Trophoblast cell (in vitro differentiated cells and primary cell): ENCODE data around the gene HS3ST5.

Source experiments
- DNase-seq, 2 donors: peaks; one replicate each; pipeline ENCODE4 v3.0.0-alpha.2; 2016
- H2AFZ ChIP-seq: 2 replicates; pipeline ENCODE4 v1.6.1; 2013; ENCODE audit warnings: low read length, moderate library complexity, mild to moderate bottlenecking; ENCODE audit not compliant: insufficient read depth, poor library complexity
- H2AK5ac ChIP-seq: 2 replicates; pipeline ENCODE4 v1.6.1; 2013; ENCODE audit warnings: mild to moderate bottlenecking, low read length
- H2BK120ac ChIP-seq: 2 replicates; pipeline ENCODE4 v1.6.1; 2013; ENCODE audit warnings: low read length, mild to moderate bottlenecking, moderate library complexity; ENCODE audit not compliant: insufficient read depth, poor library complexity
- H2BK12ac ChIP-seq: 2 replicates; pipeline ENCODE4 v1.6.1; 2013; ENCODE audit warnings: mild to moderate bottlenecking, low read length, moderate library complexity
- H2BK5ac ChIP-seq: 2 replicates; pipeline ENCODE4 v1.6.1; 2013; ENCODE audit warnings: low read length, low read depth, moderate library complexity, mild to moderate bottlenecking; ENCODE audit not compliant: poor library complexity
- H3K14ac ChIP-seq: 2 replicates; pipeline ENCODE4 v1.6.1; 2013; ENCODE audit warnings: mild to moderate bottlenecking, low read length
- H3K18ac ChIP-seq: 2 replicates; pipeline ENCODE4 v1.6.1; 2013; ENCODE audit warnings: mild to moderate bottlenecking, low read length
- H3K23ac ChIP-seq: 2 replicates; pipeline ENCODE4 v1.6.1; 2013; ENCODE audit warnings: low read length
- H3K27ac ChIP-seq: 2 replicates; pipeline ENCODE4 v1.5.1; 2013; ENCODE audit warnings: low read depth, mild to moderate bottlenecking, inconsistent platforms, low read length, moderate library complexity
- H3K27me3 ChIP-seq: 2 replicates; pipeline ENCODE4 v1.6.1; 2013; ENCODE audit warnings: inconsistent platforms, mild to moderate bottlenecking, low read length, moderate library complexity; ENCODE audit not compliant: insufficient read depth
- H3K36me3 ChIP-seq, 2 experiments: 1 replicate in 1 of 2; 2 replicates in 1 of 2; pipeline ENCODE4 v1.6.1; 2013; ENCODE audit warnings: low read length in 2 of 2, mild to moderate bottlenecking in 2 of 2, moderate library complexity in 1 of 2; ENCODE audit not compliant: insufficient read depth in 2 of 2, control insufficient read depth in 1 of 2
- H3K4ac ChIP-seq: 2 replicates; pipeline ENCODE4 v1.6.1; 2013; ENCODE audit warnings: low read depth, mild to moderate bottlenecking, low read length, moderate library complexity
- H3K4me1 ChIP-seq, 2 experiments: 1 replicate in 1 of 2; 2 replicates in 1 of 2; pipeline ENCODE4 v1.6.1; 2013; ENCODE audit warnings: low read length in 2 of 2, mild to moderate bottlenecking in 2 of 2, moderate library complexity in 1 of 2; ENCODE audit not compliant: insufficient read depth in 2 of 2, control insufficient read depth in 1 of 2
- H3K4me2 ChIP-seq: 2 replicates; pipeline ENCODE4 v1.6.1; 2013; ENCODE audit warnings: inconsistent platforms, mild to moderate bottlenecking, low read length, moderate library complexity
- H3K4me3 ChIP-seq: 2 replicates; pipeline ENCODE4 v1.5.1; 2013; ENCODE audit warnings: mild to moderate bottlenecking, low read depth, low read length, inconsistent platforms
- H3K79me1 ChIP-seq: one replicate; pipeline ENCODE4 v1.6.1; 2013; ENCODE audit warnings: low read length
- H3K79me2 ChIP-seq: 2 replicates; pipeline ENCODE4 v1.6.1; 2013; ENCODE audit warnings: low read length, mild to moderate bottlenecking; ENCODE audit not compliant: control insufficient read depth, insufficient read depth, poor library complexity
- H3K9ac ChIP-seq: 2 replicates; pipeline ENCODE4 v1.6.1; 2013; ENCODE audit warnings: mild to moderate bottlenecking, low read length
- H3K9me3 ChIP-seq: 2 replicates; pipeline ENCODE4 v1.6.1; 2013; ENCODE audit warnings: low read depth, mild to moderate bottlenecking, control low read depth, inconsistent platforms, low read length; ENCODE audit not compliant: insufficient read depth
- H4K12ac ChIP-seq: 2 replicates; pipeline ENCODE4 v1.6.1; 2013; ENCODE audit warnings: low read depth, mild to moderate bottlenecking, low read length, moderate library complexity
- H4K8ac ChIP-seq: 2 replicates; pipeline ENCODE4 v1.6.1; 2013; ENCODE audit warnings: low read depth, mild to moderate bottlenecking, low read length, moderate library complexity
- H4K91ac ChIP-seq: one replicate; pipeline ENCODE4 v1.6.1; 2013; ENCODE audit warnings: low read depth, mild to moderate bottlenecking, low read length, moderate library complexity
- WGBS: extraction: QIAGEN DNeasy Blood & Tissue Kit; methylation state at CpG from one replicate; pipeline ENCODE4 v1.1.7; 2013; ENCODE audit warnings: missing lambda C conversion rate; ENCODE audit not compliant: insufficient read length, insufficient coverage; ENCODE audit errors: extremely low coverage; 5-methylcytosine and 5-hydroxymethylcytosine counted together

The HS3ST5 gene

GRCh38 chr6:114053791-114054190 is 289.0 kb downstream of the HS3ST5 start:
- no peaks in the 10 kb centered on the region for H3K36me3 ChIP-seq
- H2BK5ac ChIP-seq: no peak overlapping the region
- no peak overlapping the region for H3K23ac ChIP-seq
- H4K91ac ChIP-seq: no peak overlapping the region
- H3K79me1 ChIP-seq: no peaks in the 10 kb centered on the region
- no peak overlapping the region for H2BK120ac ChIP-seq
- H2AK5ac ChIP-seq: no peak overlapping the region
- no peak overlapping the region for H3K27ac ChIP-seq
- no peak overlapping the region for H3K4me2 ChIP-seq
- no peak overlapping the region for H3K18ac ChIP-seq
- DNase-seq: no peak
- WGBS: no CpG with 5 or more reads among the region's 1 CpG
- no peak overlapping the region for H3K4me3 ChIP-seq
- H2BK12ac ChIP-seq: no peak overlapping the region
- H3K14ac ChIP-seq: no peak overlapping the region
- no peaks in the 10 kb centered on the region for H3K9me3 ChIP-seq
- no peak overlapping the region for H4K12ac ChIP-seq
- H3K4me1 ChIP-seq: peaks cover 4 to 12% of the 10 kb centered on the region in 2 experiments
- no peak overlapping the region for H2AFZ ChIP-seq
- H4K8ac ChIP-seq: no peak overlapping the region
- H3K9ac ChIP-seq: no peak overlapping the region
- no peak overlapping the region for H3K4ac ChIP-seq
- no peaks in the 10 kb centered on the region for H3K79me2 ChIP-seq
- H3K27me3 ChIP-seq: no peaks in the 10 kb centered on the region

GRCh38 chr6:114052141-114052540 is 290.7 kb downstream of the HS3ST5 start:
- no peak overlapping the region for H2BK5ac ChIP-seq
- H2AK5ac ChIP-seq: no peak overlapping the region
- no peak overlapping the region for H3K9ac ChIP-seq
- no peak overlapping the region for H3K4me3 ChIP-seq
- no peak overlapping the region for H3K18ac ChIP-seq
- H4K8ac ChIP-seq: no peak overlapping the region
- no CpG with 5 or more reads among the region's 3 CpGs for WGBS
- no peaks in the 10 kb centered on the region for H3K9me3 ChIP-seq
- H4K12ac ChIP-seq: no peak overlapping the region
- H3K14ac ChIP-seq: no peak overlapping the region
- no peaks in the 10 kb centered on the region for H3K36me3 ChIP-seq
- H3K4me1 ChIP-seq: peaks cover 0 to 8% of the 10 kb centered on the region in 2 experiments
- H3K4me2 ChIP-seq: no peak overlapping the region
- H4K91ac ChIP-seq: no peak overlapping the region
- no peak overlapping the region for H2BK120ac ChIP-seq
- H2AFZ ChIP-seq: no peak overlapping the region
- DNase-seq: no peak
- H2BK12ac ChIP-seq: no peak overlapping the region
- H3K27ac ChIP-seq: no peak overlapping the region
- no peak overlapping the region for H3K4ac ChIP-seq
- H3K79me2 ChIP-seq: no peaks in the 10 kb centered on the region
- no peaks in the 10 kb centered on the region for H3K79me1 ChIP-seq
- no peaks in the 10 kb centered on the region for H3K27me3 ChIP-seq
- H3K23ac ChIP-seq: no peak overlapping the region

- H4K12ac ChIP-seq: no peak overlapping the region
- no peaks in the 10 kb centered on the region for H3K27me3 ChIP-seq
- H3K36me3 ChIP-seq: no peaks in the 10 kb centered on the region
- no peak overlapping the region for H4K8ac ChIP-seq
- H4K91ac ChIP-seq: no peak overlapping the region
- no CpG with 5 or more reads among the region's 1 CpG for WGBS
- no peak overlapping the region for H2BK5ac ChIP-seq
- no peaks in the 10 kb centered on the region for H3K79me1 ChIP-seq
- no peak overlapping the region for H2AK5ac ChIP-seq
- H3K79me2 ChIP-seq: no peaks in the 10 kb centered on the region
- no peak overlapping the region for H3K27ac ChIP-seq
- peaks cover 0 to 8% of the 10 kb centered on the region in 2 experiments for H3K4me1 ChIP-seq
- no peak overlapping the region for H3K14ac ChIP-seq
- H2BK12ac ChIP-seq: no peak overlapping the region
- H3K23ac ChIP-seq: no peak overlapping the region
- no peak overlapping the region for H2BK120ac ChIP-seq
- H2AFZ ChIP-seq: no peak overlapping the region
- H3K4me3 ChIP-seq: no peak overlapping the region
- no peak overlapping the region for H3K4me2 ChIP-seq
- no peak overlapping the region for H3K18ac ChIP-seq
- H3K9me3 ChIP-seq: no peaks in the 10 kb centered on the region
- no peak for DNase-seq
- no peak overlapping the region for H3K9ac ChIP-seq
- no peak overlapping the region for H3K4ac ChIP-seq
Measured at GRCh38 chr6:114051031-114051430, 291.8 kb downstream of the HS3ST5 start.

GRCh38 chr6:114049367-114049966 is 293.4 kb downstream of the HS3ST5 start:
- H3K4me1 ChIP-seq: peaks cover 0 to 8% of the 10 kb centered on the region in 2 experiments
- peak in 1 of 2 donors; percentile 5 for DNase-seq
- no peak overlapping the region for H3K14ac ChIP-seq
- no peaks in the 10 kb centered on the region for H3K79me1 ChIP-seq
- H3K79me2 ChIP-seq: no peaks in the 10 kb centered on the region
- no peak overlapping the region for H2AFZ ChIP-seq
- no peak overlapping the region for H3K4me2 ChIP-seq
- no peak overlapping the region for H3K4ac ChIP-seq
- no peak overlapping the region for H3K23ac ChIP-seq
- no peak overlapping the region for H4K12ac ChIP-seq
- no CpG with 5 or more reads among the region's 2 CpGs for WGBS
- H3K27me3 ChIP-seq: no peaks in the 10 kb centered on the region
- H2BK5ac ChIP-seq: no peak overlapping the region
- H3K9me3 ChIP-seq: no peaks in the 10 kb centered on the region
- H3K9ac ChIP-seq: no peak overlapping the region
- no peak overlapping the region for H3K4me3 ChIP-seq
- H4K8ac ChIP-seq: no peak overlapping the region
- H3K36me3 ChIP-seq: no peaks in the 10 kb centered on the region
- H3K27ac ChIP-seq: peak overlapping the region; percentile 41
- H2BK120ac ChIP-seq: no peak overlapping the region
- H2AK5ac ChIP-seq: no peak overlapping the region
- no peak overlapping the region for H3K18ac ChIP-seq
- H2BK12ac ChIP-seq: no peak overlapping the region
- no peak overlapping the region for H4K91ac ChIP-seq
